NCI-H2107 (cell line): ENCODE measurements around the gene SLC22A14.
"Not testable (repeated sequence)": the region's sequence is repeated elsewhere in the genome, so short reads cannot be mapped to it uniquely, and the experiment has no call there.

ENCODE experiments used
- DNase-seq: peaks from one replicate; lab custom pipeline; 2025; lab: John Stamatoyannopoulos, UW

The SLC22A14 gene

GRCh38 chr3:38271553-38271952 is 10.5 kb upstream of the SLC22A14 start:
- no peak for DNase-seq

DNA sequence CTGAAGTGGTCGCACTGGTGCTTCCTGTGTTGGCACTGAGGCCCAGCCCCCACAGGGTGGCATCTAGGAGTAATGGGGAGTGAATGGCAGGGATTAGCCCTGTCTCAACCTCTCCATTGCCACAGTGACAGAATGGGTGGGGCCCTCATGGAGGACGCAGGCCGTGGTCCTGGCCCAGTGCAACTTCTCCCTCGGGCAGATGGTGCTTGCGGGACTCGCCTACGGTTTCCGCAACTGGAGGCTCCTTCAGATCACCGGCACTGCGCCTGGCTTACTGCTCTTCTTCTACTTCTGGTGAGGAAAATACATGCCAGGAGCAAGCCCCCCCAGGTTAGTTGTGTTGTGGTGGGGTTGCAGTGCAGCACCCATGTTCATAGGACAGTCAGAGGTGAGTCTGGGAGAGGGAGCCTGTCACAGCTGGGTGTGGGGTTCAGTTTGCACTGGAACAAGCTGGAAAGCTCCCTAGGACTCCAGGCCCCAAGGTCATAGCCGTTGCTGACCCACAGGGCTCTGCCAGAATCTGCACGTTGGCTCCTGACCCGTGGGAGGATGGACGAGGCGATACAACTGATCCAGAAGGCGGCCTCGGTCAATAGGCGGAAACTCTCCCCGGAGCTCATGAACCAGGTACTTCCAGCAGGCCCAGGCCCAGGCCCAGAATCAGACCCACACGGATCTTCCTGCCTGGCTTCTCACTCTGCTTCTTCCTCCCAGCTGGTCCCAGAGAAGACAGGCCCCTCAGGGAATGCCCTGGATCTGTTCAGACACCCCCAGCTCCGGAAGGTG is 7.0 kb upstream of the SLC22A14 start:
- no peak for DNase-seq

- no peak for DNase-seq
These were observed 6.4 kb upstream of the SLC22A14 start for GRCh38 chr3:38275658-38276057.

DNA sequence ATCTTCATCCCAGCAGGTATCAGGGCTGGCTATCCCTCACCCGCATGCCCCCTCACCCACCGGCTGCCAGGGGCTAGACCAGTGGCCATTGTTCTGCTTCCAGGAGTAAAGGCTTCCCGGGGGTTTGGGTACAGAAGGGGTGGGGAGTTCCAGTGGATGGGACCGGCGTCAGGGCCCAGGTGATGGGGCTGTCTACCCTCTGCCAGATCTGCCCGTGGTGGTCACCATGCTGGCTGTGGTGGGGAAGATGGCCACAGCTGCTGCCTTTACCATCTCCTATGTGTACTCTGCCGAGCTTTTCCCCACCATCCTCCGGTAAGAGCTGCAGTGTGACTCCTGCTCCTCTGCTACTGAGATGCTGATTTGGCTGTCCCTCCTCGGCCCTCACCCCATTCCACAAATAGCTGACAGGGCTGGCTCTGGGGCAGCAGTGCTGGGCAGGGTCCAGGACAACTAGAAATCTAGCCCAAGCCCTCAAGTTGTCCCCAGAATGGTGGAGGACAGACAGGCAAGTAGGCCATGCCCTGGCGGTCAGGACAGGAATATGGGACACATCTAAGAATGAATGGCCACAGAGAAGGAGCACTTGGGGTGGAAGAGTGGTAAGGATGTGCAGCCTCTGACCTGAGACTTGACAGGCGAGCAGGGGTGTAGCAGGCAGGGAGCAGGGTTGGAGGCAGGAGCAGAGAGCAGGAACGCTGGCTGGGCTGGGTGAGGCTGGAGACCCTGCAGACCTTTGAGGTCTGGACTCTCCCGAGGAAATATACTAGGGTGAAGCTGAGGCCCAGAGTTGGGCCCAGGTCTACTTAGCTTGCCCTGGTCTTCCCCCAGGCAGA is 5.8 kb upstream of the SLC22A14 start:
- no peak for DNase-seq

- DNase-seq, result no peak
These were observed 5.0 kb upstream of the SLC22A14 start for GRCh38 chr3:38276917-38277630.

- no peak for DNase-seq
These were observed 3.3 kb upstream of the SLC22A14 start for GRCh38 chr3:38278841-38279240.

DNA sequence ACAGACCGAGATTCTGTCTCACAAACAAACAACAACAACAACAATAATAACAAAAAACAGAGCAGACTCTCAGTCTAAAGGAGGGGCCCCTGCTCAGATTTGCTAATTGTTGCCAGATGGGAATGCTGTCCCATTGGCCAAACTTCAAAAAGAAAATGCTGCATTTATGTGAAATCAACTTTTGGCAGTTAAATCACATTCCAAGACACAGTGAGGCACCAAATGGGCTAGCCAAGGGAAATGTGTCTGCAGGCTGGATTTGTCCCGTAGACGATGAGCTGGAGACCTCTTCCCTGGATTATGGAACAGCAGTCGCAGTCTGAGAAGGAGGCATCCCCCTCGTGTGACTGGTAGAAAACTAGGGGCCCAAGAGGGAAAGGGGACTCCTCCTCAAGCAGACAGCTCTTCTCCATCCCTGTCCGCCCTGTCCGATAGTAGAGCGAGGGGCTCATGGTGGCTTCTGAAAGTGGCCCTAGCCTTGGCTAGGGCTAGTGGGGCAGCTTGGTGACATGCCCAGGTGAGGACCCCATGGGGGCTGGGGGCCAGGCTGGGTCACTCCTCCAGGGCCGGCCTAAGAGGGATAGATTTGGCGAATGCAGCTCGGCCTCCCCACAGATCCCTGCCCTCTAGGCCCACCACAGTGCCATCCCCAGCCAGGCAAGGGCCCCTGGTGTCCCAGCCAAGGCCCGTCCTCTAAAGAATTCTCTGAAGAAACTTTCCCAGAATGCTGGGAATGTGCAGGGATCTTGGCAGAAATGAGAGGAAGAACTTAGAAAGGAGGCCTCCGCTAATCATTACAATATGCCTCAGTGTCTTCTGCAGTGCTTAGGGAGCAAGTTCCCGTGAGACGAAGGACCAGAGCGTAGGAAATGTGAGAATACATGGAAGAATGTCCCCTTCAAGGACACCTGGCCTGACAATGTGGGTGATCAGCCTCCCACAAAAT is 2.0 kb downstream of the SLC22A14 start:
- no peak for DNase-seq

DNA sequence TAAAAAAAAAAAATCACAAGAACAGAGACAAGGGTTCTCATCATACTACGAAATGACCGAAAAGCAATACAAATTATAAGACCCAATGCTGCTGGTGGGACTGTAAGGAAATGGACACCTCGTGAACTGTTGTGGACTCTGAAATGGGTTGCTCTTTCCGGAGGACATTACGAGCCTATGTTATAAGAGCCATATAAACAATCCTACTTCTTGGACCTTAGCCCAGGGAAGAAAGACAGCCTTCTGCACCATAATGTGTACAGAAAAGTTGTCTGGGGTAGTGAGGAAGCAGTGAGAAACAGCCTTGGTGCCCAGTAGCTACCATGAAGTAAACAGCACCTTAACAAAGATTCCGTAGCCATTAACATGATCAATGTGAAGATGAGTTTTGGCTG is 2.7 kb downstream of the SLC22A14 start:
- no peak for DNase-seq

DNA sequence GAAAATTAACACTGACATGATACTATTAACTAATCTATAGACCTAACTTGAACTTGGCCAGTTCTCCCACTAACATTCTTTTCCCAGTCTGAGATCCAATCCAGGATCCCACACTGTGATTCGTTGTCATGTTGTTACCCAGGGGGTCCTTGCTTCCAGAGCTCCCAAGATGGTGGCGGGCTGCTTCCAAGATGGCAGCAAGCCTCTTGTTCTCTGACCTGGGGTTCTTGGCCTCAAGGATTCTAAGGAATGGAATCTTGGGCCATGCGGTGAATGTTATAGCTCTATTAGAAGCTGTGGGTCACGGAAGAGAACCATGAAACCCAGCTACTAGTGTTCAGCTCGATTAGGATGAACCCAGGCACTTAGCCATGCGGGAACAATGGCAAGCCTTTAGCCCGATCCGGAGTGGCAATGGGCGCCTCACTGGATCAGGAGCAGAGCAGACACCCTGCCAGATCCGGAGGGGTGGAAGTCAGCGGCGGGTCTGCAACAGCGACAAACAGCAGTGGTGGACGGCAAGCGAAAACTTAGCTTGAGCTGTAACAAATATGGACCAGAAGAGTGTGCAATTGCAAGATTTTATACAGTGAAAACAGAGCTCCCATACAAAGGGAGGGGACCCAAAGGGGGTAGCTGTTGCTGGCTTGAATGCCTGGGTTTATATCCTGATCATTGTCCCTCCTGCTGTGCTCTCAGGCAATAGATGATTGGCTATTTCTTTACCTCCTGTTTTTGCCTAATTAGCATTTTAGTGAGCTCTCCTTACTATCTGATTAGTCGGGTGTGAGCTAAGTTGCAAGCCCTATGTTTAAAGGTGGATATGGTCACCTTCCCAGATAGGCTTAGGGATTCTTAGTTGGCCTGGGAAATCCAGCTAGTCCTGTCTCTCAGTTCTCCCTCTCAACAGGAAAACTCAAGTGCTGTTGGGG is 7.5 kb downstream of the SLC22A14 start:
- not testable (repeated sequence) for DNase-seq

DNA sequence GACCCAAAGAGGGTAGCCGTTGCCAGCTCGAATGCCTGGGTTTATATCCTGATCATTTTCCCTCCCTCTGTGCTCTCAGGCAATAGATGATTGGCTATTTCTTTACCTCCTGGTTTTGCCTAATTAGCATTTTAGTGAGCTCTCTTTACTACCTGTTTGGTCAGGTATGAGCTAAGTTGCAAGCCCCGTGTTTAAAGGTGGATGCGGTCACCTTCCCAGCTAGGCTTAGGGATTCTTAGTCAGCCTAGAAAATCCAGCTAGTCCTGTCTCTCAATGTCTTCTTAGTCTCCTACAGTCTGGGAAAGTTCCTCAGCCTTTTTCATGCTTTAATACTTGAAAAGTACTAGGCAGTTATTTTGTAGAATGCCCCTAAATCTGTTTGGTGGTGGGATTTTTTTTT is 15.0 kb downstream of the SLC22A14 start:
- not testable (repeated sequence) for DNase-seq

GRCh38 chr3:38297537-38297936 is 15.4 kb downstream of the SLC22A14 start:
- no peak for DNase-seq

GRCh38 chr3:38297947-38298711 is 16.0 kb downstream of the SLC22A14 start:
- no peak for DNase-seq

DNA sequence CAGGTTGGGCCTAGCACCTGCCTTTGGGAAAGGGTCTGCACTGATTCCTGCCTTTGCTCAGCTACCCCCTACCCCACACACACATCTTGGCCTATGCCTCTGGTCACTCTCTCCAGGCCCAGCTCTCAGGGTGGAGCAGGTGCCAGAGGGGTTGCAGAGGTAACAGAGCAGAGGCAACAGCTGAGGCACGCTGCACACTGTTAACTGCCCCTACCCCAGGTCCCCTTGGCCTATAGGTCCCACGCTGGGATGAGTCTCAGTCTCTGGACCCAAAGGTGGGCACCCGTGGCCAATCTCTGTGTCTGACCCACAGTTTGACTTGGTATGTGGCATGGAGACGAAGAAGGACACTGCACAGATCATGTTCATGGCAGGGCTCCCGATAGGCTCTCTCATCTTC is 24.8 kb downstream of the SLC22A14 start:
- no peak for DNase-seq

DNA sequence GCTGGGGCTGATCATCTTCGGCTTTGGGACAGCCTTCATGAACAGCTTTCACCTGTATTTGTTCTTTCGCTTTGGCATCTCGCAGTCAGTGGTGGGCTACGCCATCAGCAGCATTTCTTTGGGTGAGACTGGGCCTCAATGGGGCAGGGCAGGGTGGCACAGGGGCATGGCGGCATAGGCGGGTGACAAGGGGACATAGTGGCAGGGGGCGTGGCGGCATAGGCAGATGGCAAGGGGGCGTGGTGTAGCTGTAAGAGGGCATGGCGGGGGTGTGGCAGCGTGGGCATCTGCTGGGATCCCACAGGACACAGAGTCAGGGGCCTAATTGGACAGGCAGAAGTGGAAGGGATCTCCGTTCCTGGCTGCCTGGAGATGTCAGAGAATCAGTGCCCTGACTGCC is 25.5 kb downstream of the SLC22A14 start:
- DNase-seq, result no peak

DNA sequence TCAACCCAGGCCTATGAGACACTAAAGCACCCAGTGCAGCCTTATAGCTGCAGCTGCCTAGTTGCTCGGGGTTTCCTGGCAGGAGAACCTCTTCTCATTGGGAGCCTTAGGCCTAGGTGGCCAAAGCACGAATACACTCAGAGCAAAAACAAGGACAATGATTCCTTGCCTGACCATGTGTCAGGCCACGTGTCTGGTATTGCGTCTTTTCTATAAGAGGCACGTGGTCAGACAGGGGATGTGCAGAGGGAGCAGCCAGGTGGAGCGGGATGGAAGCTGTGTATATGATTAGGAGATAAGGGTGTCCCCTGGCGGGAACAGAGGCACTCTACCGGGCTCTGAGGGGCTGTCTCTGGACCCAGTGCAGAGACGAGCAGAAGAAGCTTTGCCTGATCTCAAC is 26.4 kb downstream of the SLC22A14 start:
- DNase-seq, result no peak

DNA sequence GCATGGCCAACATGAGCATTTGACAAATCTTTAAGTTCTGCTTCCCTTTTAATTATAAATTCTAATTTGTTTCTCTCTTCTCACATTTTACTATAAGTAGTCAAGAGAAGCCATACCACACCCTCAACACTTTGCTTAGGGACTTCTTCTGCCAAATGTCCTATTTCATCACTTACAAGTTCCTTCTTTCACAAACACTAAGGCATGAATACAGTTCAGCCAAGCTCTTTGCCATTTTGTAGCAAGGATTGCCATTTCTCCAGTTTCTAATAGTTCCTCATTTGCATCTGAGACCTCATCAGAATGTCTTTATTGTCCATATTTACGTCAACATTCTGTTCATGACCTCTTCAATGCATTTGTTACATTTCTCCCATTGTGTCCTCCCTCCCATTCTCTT is 29.4 kb downstream of the SLC22A14 start:
- DNase-seq, result no peak

DNA sequence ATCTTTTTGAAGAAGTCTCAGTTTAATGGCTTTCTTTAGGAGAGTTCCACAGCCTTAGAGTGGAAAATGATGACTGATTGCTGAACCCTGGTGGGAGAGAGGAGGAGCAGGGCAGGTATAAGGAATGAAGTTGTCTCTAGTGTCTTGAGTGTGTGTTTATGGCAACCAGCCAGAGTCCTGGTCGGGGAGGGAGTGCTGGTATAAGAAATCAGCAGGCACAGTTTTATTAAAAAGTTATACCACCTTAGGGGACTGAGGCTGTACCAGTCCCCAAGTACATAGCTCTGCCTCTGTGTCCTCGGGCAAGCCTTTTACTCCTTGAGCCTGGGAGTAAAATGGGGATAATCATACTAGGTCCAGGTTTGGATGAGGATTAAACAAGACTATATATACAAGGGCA is 29.8 kb downstream of the SLC22A14 start:
- DNase-seq, result no peak

- DNase-seq, result no peak
These were observed 30.3 kb downstream of the SLC22A14 start for GRCh38 chr3:38312356-38312755.

GRCh38 chr3:38313263-38313662 is 31.2 kb downstream of the SLC22A14 start:
- DNase-seq, result no peak

GRCh38 chr3:38313695-38314094 is 31.6 kb downstream of the SLC22A14 start:
- DNase-seq, result no peak
